Measurements from ENCODE around the gene FAM221A. TPM values are rescaled to one million over a fixed set of nuclear protein-coding genes. Genes with fewer than 3 reads are reported as not detected.

The FAM221A gene
- total RNA-seq, 4 donors from 2014 or later, result 5.8 to 37.5 (median 16.2) TPM

DNA sequence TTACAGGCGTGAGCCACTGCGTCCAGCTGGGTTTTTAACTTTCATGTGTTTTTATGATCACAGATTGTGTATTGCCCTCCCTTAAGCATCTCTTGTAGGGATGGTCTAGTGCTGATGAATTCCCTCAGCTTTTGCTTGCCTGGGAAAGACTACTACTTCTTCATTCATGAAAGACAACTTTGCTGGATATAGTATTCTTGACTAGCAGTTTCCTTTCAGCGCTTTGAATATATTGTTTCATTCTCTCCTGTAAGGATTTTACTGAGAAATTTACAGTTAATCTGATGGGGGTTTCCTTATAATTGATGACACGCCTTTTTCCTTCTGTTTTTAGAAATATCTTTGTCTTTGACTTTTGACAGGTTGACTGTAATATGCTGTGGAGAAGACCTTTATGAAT, 63.2 kb downstream of the FAM221A start:
- Histone ChIP-seq H3K36me3 (no peaks in the 10 kb centered on the region), H3K27me3 (no peaks in the 10 kb centered on the region), H3K4me1 (no peaks in the 10 kb centered on the region), H3K27ac (no peak overlapping the region), H3K9me3 (peaks cover 0 to 13% (median 2%) of the 10 kb centered on the region in 4 donors), H3K4me3 (no peak overlapping the region)
- TF ChIP-seq, protein P1, sequence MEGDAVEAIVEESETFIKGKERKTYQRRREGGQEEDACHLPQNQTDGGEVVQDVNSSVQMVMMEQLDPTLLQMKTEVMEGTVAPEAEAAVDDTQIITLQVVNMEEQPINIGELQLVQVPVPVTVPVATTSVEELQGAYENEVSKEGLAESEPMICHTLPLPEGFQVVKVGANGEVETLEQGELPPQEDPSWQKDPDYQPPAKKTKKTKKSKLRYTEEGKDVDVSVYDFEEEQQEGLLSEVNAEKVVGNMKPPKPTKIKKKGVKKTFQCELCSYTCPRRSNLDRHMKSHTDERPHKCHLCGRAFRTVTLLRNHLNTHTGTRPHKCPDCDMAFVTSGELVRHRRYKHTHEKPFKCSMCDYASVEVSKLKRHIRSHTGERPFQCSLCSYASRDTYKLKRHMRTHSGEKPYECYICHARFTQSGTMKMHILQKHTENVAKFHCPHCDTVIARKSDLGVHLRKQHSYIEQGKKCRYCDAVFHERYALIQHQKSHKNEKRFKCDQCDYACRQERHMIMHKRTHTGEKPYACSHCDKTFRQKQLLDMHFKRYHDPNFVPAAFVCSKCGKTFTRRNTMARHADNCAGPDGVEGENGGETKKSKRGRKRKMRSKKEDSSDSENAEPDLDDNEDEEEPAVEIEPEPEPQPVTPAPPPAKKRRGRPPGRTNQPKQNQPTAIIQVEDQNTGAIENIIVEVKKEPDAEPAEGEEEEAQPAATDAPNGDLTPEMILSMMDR (IDR thresholded peaks at IDR 0.05), result no peak
- TF ChIP-seq POLR2A (IDR thresholded peaks at IDR 0.05), result no peak
- DNase-seq, result no peak

DNA sequence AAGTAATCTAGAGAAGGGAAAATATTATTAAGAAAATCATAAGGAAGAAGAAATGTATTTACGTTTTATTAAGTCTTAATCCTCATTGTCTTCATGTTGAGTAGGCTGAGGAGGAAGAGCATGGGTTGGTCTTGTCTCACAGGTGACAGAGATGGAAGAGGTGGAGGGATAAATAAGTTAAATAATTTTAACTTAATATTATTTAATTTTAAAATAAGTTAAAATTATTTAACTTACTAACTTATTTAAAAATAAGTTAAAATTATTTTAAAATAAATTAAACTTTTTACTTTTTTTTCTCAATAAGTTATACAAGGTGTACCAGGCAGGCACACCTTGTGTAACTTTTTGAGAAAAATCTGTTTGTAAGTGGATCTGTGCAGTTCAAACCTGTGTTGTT, 66.6 kb downstream of the FAM221A start:
- Histone ChIP-seq H3K27me3 (no peaks in the 10 kb centered on the region), H3K4me3 (no peak overlapping the region), H3K4me1 (no peaks in the 10 kb centered on the region), H3K36me3 (no peaks in the 10 kb centered on the region), H3K9me3 (peaks cover 0 to 13% (median 2%) of the 10 kb centered on the region in 4 donors), H3K27ac (no peak overlapping the region)
- no peak for DNase-seq
- TF ChIP-seq POLR2A (IDR thresholded peaks at IDR 0.05), result no peak
- TF ChIP-seq, protein P1 (IDR thresholded peaks at IDR 0.05), result no peak

DNA sequence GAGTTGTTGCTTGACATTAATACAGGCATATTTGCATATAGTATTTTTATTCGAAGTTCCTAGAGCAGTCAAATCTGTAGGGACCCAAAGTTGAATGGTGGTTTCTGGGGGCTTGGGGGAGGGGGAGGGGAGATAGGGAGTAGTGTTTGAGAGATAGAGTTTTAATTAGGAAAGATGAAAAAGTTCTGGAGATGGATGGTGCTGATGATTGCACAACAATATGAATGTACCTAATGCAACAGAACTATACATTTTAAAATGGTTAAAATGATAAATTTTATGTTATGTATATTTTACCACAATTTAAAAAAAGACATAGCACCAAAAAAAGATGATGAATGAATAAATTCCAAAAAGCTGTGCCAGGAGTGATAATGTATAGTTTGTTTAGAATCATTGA, 71.9 kb downstream of the FAM221A start:
- no peaks in the 10 kb centered on the region for H3K9me3 ChIP-seq
- no peaks in the 10 kb centered on the region for H3K4me1 ChIP-seq
- TF ChIP-seq, protein P1 (IDR thresholded peaks at IDR 0.05), result no peak
- TF ChIP-seq POLR2A (IDR thresholded peaks at IDR 0.05), result no peak
- no peak for DNase-seq
- no peak overlapping the region for H3K27ac ChIP-seq
- H3K4me3 ChIP-seq, result no peak overlapping the region
- no peaks in the 10 kb centered on the region for H3K27me3 ChIP-seq
- no peaks in the 10 kb centered on the region for H3K36me3 ChIP-seq

Small RNA genes within 50 kb of the gene (small RNA-seq; reads per million reads assigned to genes)
- gene AC006026.2, result 0 reads per million in 2 donors

Other genes starting within 250 kb of the FAM221A start
- 1 to 10 TPM in 1 of 4 donors, not detected in 3; 1.1 TPM for gene IGF2BP3, start 209.7 kb upstream of the FAM221A start, total RNA-seq
- 100 to 1,000 TPM in 1 of 4 donors, 10 to 100 TPM in 3; 30.5 to 108 (median 56.4) TPM for gene TRA2A, start 148.2 kb upstream of the FAM221A start, total RNA-seq
- gene CCDC126, start 82.8 kb upstream of the FAM221A start, total RNA-seq, result 10 to 100 TPM; 18.5 to 21.4 (median 20.0) TPM
- 1 to 10 TPM in 3 of 4 donors, not detected in 1; 1.7 to 9.1 (median 2.8) TPM for gene STK31, start 30.0 kb downstream of the FAM221A start, total RNA-seq